Measurements from ENCODE around the gene SRXN1. TPM values are rescaled to one million over a fixed set of nuclear protein-coding genes. Genes with fewer than 3 reads are reported as not detected.

Gene SRXN1
- total and polyA plus RNA-seq, 9 of the 15 experiments (the other 6 are each of a cell fraction or from before 2014, with no cell fraction given) = 6.8 to 36.4 (median 21.6) TPM

- TF ChIP-seq, protein P1, sequence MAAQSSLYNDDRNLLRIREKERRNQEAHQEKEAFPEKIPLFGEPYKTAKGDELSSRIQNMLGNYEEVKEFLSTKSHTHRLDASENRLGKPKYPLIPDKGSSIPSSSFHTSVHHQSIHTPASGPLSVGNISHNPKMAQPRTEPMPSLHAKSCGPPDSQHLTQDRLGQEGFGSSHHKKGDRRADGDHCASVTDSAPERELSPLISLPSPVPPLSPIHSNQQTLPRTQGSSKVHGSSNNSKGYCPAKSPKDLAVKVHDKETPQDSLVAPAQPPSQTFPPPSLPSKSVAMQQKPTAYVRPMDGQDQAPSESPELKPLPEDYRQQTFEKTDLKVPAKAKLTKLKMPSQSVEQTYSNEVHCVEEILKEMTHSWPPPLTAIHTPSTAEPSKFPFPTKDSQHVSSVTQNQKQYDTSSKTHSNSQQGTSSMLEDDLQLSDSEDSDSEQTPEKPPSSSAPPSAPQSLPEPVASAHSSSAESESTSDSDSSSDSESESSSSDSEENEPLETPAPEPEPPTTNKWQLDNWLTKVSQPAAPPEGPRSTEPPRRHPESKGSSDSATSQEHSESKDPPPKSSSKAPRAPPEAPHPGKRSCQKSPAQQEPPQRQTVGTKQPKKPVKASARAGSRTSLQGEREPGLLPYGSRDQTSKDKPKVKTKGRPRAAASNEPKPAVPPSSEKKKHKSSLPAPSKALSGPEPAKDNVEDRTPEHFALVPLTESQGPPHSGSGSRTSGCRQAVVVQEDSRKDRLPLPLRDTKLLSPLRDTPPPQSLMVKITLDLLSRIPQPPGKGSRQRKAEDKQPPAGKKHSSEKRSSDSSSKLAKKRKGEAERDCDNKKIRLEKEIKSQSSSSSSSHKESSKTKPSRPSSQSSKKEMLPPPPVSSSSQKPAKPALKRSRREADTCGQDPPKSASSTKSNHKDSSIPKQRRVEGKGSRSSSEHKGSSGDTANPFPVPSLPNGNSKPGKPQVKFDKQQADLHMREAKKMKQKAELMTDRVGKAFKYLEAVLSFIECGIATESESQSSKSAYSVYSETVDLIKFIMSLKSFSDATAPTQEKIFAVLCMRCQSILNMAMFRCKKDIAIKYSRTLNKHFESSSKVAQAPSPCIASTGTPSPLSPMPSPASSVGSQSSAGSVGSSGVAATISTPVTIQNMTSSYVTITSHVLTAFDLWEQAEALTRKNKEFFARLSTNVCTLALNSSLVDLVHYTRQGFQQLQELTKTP (IDR thresholded peaks at IDR 0.05; ENCODE audit: low read depth in 1 of 2, partially characterized antibody in 2 of 2) = no peak
- TF ChIP-seq TBP (optimal IDR thresholded peaks at IDR 0.05; ENCODE audit: low read depth, low read length) (peak; percentile 74), EGR1 (conservative IDR thresholded peaks at IDR 0.05) (peak; percentile 49; the same call in 1 of the 2 replicates), MCM2 (IDR thresholded peaks at IDR 0.05; ENCODE audit: low read depth) (no peak), MYC (IDR thresholded peaks at IDR 0.05; ENCODE audit: low read depth, low read length) (0 out of 2 replicates have a peak, but pooled peaks have one; percentile 19), MYC (CRISPR knock-in tag; IDR thresholded peaks at IDR 0.05; ENCODE audit: borderline replicate concordance, low read depth) (no peak), ETS2 (tag; IDR thresholded peaks at IDR 0.05; ENCODE audit: borderline replicate concordance, poor library complexity, severe bottlenecking) (no peak), RBBP5 (IDR thresholded peaks at IDR 0.05; ENCODE audit: borderline replicate concordance, insufficient read depth, low read length, poor library complexity, severe bottlenecking) (peak; percentile 24), ATF7 (IDR thresholded peaks at IDR 0.05) (0 out of 2 replicates have a peak, but pooled peaks have one; percentile 19), PPARD (CRISPR knock-in tag; IDR thresholded peaks at IDR 0.05) (no peak), NEUROD1 (IDR thresholded peaks at IDR 0.05; ENCODE audit: borderline replicate concordance, low read depth, low read length, partially characterized antibody) (no peak), KDM5B (IDR thresholded peaks at IDR 0.05; ENCODE audit: insufficient replicate concordance, low read depth, low read length) (peak; percentile 67), SREBF1 (IDR thresholded peaks at IDR 0.05; ENCODE audit: borderline replicate concordance, low read depth, low read length) (no peak), ZBTB7A (IDR thresholded peaks at IDR 0.05; ENCODE audit: borderline replicate concordance, control insufficient read depth, low read depth, low read length) (peak; percentile 37; the same call in 1 of the 2 replicates), CCNT2 (IDR thresholded peaks at IDR 0.05; ENCODE audit: borderline replicate concordance, extremely low read depth, insufficient read length, low read depth, low read length) (peak; percentile 45)
- TF ChIP-seq, protein P2, sequence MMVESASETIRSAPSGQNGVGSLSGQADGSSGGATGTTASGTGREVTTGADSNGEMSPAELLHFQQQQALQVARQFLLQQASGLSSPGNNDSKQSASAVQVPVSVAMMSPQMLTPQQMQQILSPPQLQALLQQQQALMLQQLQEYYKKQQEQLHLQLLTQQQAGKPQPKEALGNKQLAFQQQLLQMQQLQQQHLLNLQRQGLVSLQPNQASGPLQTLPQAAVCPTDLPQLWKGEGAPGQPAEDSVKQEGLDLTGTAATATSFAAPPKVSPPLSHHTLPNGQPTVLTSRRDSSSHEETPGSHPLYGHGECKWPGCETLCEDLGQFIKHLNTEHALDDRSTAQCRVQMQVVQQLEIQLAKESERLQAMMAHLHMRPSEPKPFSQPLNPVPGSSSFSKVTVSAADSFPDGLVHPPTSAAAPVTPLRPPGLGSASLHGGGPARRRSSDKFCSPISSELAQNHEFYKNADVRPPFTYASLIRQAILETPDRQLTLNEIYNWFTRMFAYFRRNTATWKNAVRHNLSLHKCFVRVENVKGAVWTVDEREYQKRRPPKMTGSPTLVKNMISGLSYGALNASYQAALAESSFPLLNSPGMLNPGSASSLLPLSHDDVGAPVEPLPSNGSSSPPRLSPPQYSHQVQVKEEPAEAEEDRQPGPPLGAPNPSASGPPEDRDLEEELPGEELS (CRISPR knock-in tag; IDR thresholded peaks at IDR 0.05; ENCODE audit: borderline replicate concordance) = no peak
- TF ChIP-seq, protein P3, sequence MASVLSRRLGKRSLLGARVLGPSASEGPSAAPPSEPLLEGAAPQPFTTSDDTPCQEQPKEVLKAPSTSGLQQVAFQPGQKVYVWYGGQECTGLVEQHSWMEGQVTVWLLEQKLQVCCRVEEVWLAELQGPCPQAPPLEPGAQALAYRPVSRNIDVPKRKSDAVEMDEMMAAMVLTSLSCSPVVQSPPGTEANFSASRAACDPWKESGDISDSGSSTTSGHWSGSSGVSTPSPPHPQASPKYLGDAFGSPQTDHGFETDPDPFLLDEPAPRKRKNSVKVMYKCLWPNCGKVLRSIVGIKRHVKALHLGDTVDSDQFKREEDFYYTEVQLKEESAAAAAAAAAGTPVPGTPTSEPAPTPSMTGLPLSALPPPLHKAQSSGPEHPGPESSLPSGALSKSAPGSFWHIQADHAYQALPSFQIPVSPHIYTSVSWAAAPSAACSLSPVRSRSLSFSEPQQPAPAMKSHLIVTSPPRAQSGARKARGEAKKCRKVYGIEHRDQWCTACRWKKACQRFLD (CRISPR knock-in tag; IDR thresholded peaks at IDR 0.05) = peak; percentile 39; the same call in 1 of the 2 replicates
Measured at GRCh38 chr20:610130-611046, 42.6 kb downstream of the SRXN1 start, which contains the start of gene TCF15 (continued).

All from K562 (cell line).